Neural cell (in vitro differentiated cells): ENCODE measurements around the gene MAT2A. TPM values are rescaled to one million over a fixed set of nuclear protein-coding genes. Genes with fewer than 3 reads are reported as not detected.

Experiments used
- H2AFZ ChIP-seq: fragments of 200-600, 300-800 bp; sonication (generic), shearing (Covaris generic); 2 replicates; pipeline ENCODE4 v1.6.0; 2014; ENCODE audit warnings: low read depth, mild to moderate bottlenecking, antibody characterized with exemption, low read length, moderate library complexity
- H3F3A ChIP-seq: fragments of 200-600 bp; shearing (Covaris generic); 2 replicates; pipeline ENCODE4 v1.6.1; 2016; ENCODE audit warnings: mild to moderate bottlenecking, moderate library complexity, mixed read lengths, antibody characterized with exemption, low read length; ENCODE audit not compliant: insufficient read depth, poor library complexity, severe bottlenecking
- H3K27ac ChIP-seq: fragments of 200-600, 300-800 bp; sonication (generic), shearing (Covaris generic); 2 replicates; pipeline ENCODE4 v1.5.1; 2014; ENCODE audit warnings: mild to moderate bottlenecking, low read length, moderate library complexity
- H3K27me3 ChIP-seq: fragments of 300-800, 200-600 bp; sonication (generic), shearing (Covaris generic); 2 replicates; pipeline ENCODE4 v1.6.0; 2014; ENCODE audit warnings: mild to moderate bottlenecking, low read depth, low read length, moderate library complexity; ENCODE audit not compliant: insufficient read depth
- H3K36me3 ChIP-seq: fragments of 300-800, 200-600 bp; sonication (generic), shearing (Covaris generic); 2 replicates; pipeline ENCODE4 v1.5.1; 2014; ENCODE audit warnings: mild to moderate bottlenecking, antibody characterized with exemption, low read length, moderate library complexity; ENCODE audit not compliant: insufficient read depth
- H3K4me2 ChIP-seq: fragments of 300-800, 200-600 bp; sonication (generic), shearing (Covaris generic); 2 replicates; pipeline ENCODE4 v1.6.0; 2014; ENCODE audit warnings: mild to moderate bottlenecking, low read length
- H3K4me3 ChIP-seq: fragments of 300-800, 200-600 bp; sonication (generic), shearing (Covaris generic); 2 replicates; pipeline ENCODE4 v1.5.1; 2014; ENCODE audit warnings: mild to moderate bottlenecking, low read length, moderate library complexity
- H3K79me2 ChIP-seq: fragments of 200-600 bp; shearing (Covaris generic); replicated peaks from 2 replicates; pipeline ENCODE4 v1.6.0; 2014; ENCODE audit warnings: mild to moderate bottlenecking, low read length, moderate library complexity; ENCODE audit not compliant: insufficient read depth
- H3K9ac ChIP-seq: fragments of 300-800, 200-600 bp; sonication (generic), shearing (Covaris generic); 2 replicates; pipeline ENCODE4 v1.6.1; 2016; ENCODE audit warnings: mild to moderate bottlenecking, low read length, mixed read lengths
- H3K9me2 ChIP-seq: fragments of 200-600 bp; shearing (Covaris generic); 2 replicates; pipeline ENCODE4 v1.6.1; 2016; ENCODE audit warnings: mild to moderate bottlenecking, low read length, mixed read lengths; ENCODE audit not compliant: insufficient read depth
- H3K9me3 ChIP-seq: fragments of 200-600, 300-800 bp; sonication (generic), shearing (Covaris generic); 2 replicates; pipeline ENCODE4 v1.6.1; 2016; ENCODE audit warnings: mild to moderate bottlenecking, mixed run types, low read length, moderate library complexity, mixed read lengths
- H4K20me1 ChIP-seq: fragments of 200-600 bp; shearing (Covaris generic); 2 replicates; pipeline ENCODE4 v1.6.1; 2016; ENCODE audit warnings: mild to moderate bottlenecking, mixed run types; ENCODE audit not compliant: insufficient read depth
- CTCF ChIP-seq: fragments of 450-650 bp; IDR thresholded peaks from 2 replicates; pipeline ENCODE4 v1.5.1; 2014; ENCODE audit warnings: antibody characterized with exemption, mild to moderate bottlenecking, moderate library complexity; ENCODE audit not compliant: poor library complexity, severe bottlenecking
- EP300 ChIP-seq: fragments of 450-650 bp; conservative IDR thresholded peaks from 2 replicates; pipeline ENCODE4 v1.6.1; 2014; ENCODE audit warnings: antibody characterized with exemption, mild to moderate bottlenecking, moderate library complexity; ENCODE audit not compliant: poor library complexity, severe bottlenecking
- EZH2 ChIP-seq: fragments of 200-600, 300-800 bp; shearing (Covaris generic), sonication (generic); IDR thresholded peaks from 2 replicates; pipeline ENCODE4 v1.6.1; 2014; ENCODE audit warnings: antibody characterized with exemption, low read length, borderline replicate concordance, mild to moderate bottlenecking; ENCODE audit not compliant: insufficient read depth, poor library complexity, severe bottlenecking
- MXI1 ChIP-seq: fragments of 450-650 bp; conservative IDR thresholded peaks from 2 replicates; pipeline ENCODE4 v1.6.1; 2014; ENCODE audit warnings: antibody characterized with exemption, mild to moderate bottlenecking; ENCODE audit not compliant: poor library complexity, severe bottlenecking
- POLR2AphosphoS5 ChIP-seq: IDR thresholded peaks from 2 replicates; pipeline ENCODE4 v1.6.1; 2012
- RAD21 ChIP-seq: fragments of 450-650 bp; conservative IDR thresholded peaks from 2 replicates; pipeline ENCODE4 v1.6.1; 2014; ENCODE audit warnings: antibody characterized with exemption, mild to moderate bottlenecking, moderate library complexity
- SMC3 ChIP-seq: fragments of 450-650 bp; conservative IDR thresholded peaks from 2 replicates; pipeline ENCODE4 v1.6.1; 2014; ENCODE audit warnings: antibody characterized with exemption, mild to moderate bottlenecking, moderate library complexity; ENCODE audit not compliant: poor library complexity
- TAF1 ChIP-seq: IDR thresholded peaks from 2 replicates; pipeline ENCODE4 v1.6.1; 2012; ENCODE audit warnings: low read depth
- polyA plus RNA-seq: library from polyadenylated mRNA; depleted of rRNA; stranded (reverse); fragments of >200 nt; gene quantifications from 2 replicates; pipeline ENCODE4 v1.2.3, GENCODE V29; 2014
- TF ChIP-seq, protein P1 (sequence below): IDR thresholded peaks from 2 replicates; pipeline ENCODE4 v1.6.1; 2012; ENCODE audit warnings: borderline replicate concordance

Gene MAT2A
- polyA plus RNA-seq, 1 donor from 2014 or later = 230 TPM

DNA sequence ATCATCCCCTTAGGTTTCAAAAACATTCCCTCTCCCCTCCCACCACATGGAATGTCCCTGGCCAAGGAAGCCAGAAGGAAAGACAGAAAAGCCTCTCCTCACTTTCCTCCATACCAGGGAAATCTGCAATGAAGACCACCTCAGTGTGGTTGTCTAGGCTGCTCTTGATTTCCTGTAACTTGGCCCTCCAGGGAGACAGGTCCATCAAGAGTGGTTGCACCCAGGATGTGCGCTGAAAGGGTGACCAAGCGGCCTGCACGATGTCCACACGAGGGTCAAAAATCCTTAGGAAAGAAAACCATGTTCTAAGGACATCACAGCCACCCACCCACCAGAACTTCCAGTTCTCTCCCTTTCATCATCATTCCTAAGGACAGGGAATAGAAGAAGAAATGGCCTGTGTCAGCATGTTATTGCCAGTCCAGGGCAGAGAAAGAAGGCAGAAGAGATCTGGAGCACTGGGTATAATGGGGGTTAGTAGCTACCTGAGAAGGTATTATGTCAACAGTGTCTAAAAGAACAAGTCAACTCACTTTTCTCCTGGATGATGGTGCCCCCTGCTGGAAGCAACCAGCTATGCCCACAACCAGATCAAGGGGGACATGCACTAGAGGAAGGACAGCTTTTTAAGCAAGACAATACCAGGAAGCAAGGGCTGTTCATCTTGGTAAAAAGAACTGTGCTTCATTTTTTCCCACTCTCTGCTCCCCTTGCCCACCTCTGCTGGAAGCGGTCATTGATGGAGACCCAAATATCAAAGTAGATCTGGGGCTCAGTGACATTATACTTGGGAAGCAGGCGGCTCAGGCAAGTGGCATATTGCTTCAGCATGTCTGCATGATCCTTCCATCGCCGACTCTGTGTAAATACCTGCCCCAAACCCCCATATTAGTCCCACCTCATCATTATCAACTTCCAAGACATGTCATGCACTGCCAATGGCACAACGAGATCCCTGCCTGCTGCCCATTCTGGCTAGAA lies 13.0 kb downstream of the MAT2A start:
- no peaks in the 10 kb centered on the region for H3F3A ChIP-seq
- no peaks in the 10 kb centered on the region for H3K9me2 ChIP-seq
- no peaks in the 10 kb centered on the region for H3K79me2 ChIP-seq
- H2AFZ ChIP-seq = no peak overlapping the region
- H3K4me2 ChIP-seq = no peak overlapping the region
- H4K20me1 ChIP-seq = no peaks in the 10 kb centered on the region
- no peaks in the 10 kb centered on the region for H3K9me3 ChIP-seq
- no peaks in the 10 kb centered on the region for H3K27me3 ChIP-seq
- no peak overlapping the region for H3K9ac ChIP-seq
- TF ChIP-seq, protein P1, sequence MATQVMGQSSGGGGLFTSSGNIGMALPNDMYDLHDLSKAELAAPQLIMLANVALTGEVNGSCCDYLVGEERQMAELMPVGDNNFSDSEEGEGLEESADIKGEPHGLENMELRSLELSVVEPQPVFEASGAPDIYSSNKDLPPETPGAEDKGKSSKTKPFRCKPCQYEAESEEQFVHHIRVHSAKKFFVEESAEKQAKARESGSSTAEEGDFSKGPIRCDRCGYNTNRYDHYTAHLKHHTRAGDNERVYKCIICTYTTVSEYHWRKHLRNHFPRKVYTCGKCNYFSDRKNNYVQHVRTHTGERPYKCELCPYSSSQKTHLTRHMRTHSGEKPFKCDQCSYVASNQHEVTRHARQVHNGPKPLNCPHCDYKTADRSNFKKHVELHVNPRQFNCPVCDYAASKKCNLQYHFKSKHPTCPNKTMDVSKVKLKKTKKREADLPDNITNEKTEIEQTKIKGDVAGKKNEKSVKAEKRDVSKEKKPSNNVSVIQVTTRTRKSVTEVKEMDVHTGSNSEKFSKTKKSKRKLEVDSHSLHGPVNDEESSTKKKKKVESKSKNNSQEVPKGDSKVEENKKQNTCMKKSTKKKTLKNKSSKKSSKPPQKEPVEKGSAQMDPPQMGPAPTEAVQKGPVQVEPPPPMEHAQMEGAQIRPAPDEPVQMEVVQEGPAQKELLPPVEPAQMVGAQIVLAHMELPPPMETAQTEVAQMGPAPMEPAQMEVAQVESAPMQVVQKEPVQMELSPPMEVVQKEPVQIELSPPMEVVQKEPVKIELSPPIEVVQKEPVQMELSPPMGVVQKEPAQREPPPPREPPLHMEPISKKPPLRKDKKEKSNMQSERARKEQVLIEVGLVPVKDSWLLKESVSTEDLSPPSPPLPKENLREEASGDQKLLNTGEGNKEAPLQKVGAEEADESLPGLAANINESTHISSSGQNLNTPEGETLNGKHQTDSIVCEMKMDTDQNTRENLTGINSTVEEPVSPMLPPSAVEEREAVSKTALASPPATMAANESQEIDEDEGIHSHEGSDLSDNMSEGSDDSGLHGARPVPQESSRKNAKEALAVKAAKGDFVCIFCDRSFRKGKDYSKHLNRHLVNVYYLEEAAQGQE = no peak
- TF ChIP-seq EZH2 (no peak), POLR2AphosphoS5 (peak; percentile 9), RAD21 (peak; percentile 94), MXI1 (no peak), CTCF (peak; percentile 95), SMC3 (peak; percentile 98), TAF1 (no peak), EP300 (no peak)
- no peak overlapping the region for H3K4me3 ChIP-seq
- peaks cover 8% of the 10 kb centered on the region for H3K36me3 ChIP-seq
- no peak overlapping the region for H3K27ac ChIP-seq

DNA sequence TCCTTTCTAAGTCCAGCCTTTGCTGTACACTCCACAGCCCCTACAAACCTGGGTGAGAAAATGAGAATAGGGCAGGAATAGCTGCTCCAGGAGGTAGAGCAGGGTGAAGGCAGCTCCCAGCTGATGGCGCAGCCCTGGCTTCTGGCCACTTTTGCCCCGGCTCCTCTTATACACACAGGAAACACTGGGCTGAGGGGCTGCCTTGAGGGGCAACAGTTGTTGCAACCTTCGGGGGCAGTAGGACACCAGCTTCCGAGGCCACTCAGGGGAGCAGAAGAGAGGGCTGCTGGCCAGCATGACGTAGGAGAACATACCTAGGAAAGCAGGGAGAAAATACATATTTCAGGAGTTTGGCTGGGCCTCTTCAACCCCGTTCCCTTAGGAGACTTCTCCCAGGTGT lies 14.2 kb downstream of the MAT2A start:
- no peak overlapping the region for H3K27ac ChIP-seq
- TF ChIP-seq CTCF = no peak
- H3K36me3 ChIP-seq = peaks cover 8% of the 10 kb centered on the region
- H2AFZ ChIP-seq = no peak overlapping the region
- H3F3A ChIP-seq = no peaks in the 10 kb centered on the region
- no peaks in the 10 kb centered on the region for H3K27me3 ChIP-seq
- no peaks in the 10 kb centered on the region for H3K79me2 ChIP-seq
- H3K9ac ChIP-seq = no peak overlapping the region
- H3K9me3 ChIP-seq = no peaks in the 10 kb centered on the region
- no peak overlapping the region for H3K4me3 ChIP-seq
- H3K4me2 ChIP-seq = no peak overlapping the region
- no peaks in the 10 kb centered on the region for H4K20me1 ChIP-seq
- no peaks in the 10 kb centered on the region for H3K9me2 ChIP-seq
